GM21825 (cell line): Measurements from ENCODE around the gene HSF5.
"Not testable (repeated sequence)": the region's sequence is repeated elsewhere in the genome, so short reads cannot be mapped to it uniquely, and the experiment has no call there.

Experiments used
- ATAC-seq: cut with Tn5 transposase; IDR thresholded peaks from one replicate; pipeline ENCODE4 v1.9.1; 2021; ENCODE audit warnings: mild to moderate bottlenecking, moderate library complexity; ENCODE audit not compliant: unreplicated experiment

The HSF5 gene

DNA sequence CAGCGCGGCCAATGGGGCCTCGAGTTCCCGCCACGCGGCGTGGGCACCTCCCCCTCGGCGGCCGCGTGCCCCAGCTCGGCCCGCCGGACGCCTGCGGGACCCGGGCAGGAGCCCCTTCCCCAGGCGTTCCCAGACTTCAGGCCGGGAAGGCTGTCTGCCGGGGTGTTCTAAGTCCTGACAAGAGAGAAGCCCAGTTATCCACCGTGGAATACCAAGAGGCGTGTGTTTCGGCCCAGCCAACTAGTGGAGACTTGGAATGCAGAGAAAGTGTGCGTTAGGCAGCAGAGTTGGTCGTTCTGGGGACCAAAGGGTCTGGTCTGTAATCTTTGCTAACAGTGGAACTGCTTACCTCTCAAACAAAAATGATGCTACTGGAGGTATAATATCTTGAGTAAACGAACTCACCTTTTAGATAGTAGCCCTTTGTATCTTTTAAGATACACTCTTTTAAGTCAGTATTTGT lies 251 bp upstream of the HSF5 start:
- no peak for ATAC-seq

DNA sequence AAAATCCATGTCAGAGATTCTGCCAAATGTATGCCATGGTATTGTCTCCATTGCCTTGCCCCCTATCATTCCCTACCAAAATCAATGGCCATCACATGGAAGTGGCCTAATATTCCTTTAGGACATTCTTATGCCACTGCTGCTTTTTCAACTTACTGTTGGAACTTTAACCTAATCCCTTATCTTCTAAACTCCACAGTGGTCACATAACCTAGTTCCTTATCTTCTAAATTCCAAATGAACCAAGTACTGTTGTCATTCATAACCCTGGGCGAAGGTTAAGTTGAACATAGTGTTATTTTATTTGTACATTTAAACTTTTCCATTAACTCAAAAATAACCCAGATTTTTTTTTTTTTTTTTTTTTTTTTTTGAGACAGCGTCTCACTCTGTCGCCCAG lies 3.6 kb downstream of the HSF5 start:
- ATAC-seq, result no peak

GRCh38 chr17:58481798-58482197 lies 6.4 kb downstream of the HSF5 start:
- ATAC-seq, result not testable (repeated sequence)

GRCh38 chr17:58480090-58480489 lies 8.1 kb downstream of the HSF5 start:
- ATAC-seq, result no peak

- ATAC-seq, result no peak
Observed at GRCh38 chr17:58476812-58477211, 11.4 kb downstream of the HSF5 start.

- no peak for ATAC-seq
Observed at GRCh38 chr17:58475985-58476384, 12.2 kb downstream of the HSF5 start.

DNA sequence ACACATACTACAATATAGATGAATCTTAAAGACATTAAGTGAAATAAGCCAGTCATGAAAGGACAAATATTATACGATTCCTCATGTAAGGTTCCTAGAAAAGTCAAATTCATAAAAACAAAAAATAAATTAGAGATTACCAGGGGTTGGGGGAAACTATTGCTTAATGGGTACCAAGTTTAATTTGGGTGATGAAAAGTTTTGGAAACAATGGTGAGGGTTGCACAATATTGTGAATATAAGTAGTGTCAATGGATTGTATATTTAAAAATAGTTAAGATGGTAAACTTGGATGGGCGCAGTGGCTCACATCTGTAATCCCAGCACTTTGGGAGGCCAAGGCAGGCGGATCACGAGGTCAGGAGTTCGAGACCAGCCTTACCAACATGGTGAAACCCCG lies 17.9 kb downstream of the HSF5 start:
- no peak for ATAC-seq

- no peak for ATAC-seq
Observed at GRCh38 chr17:58468944-58469343, 19.3 kb downstream of the HSF5 start.

DNA sequence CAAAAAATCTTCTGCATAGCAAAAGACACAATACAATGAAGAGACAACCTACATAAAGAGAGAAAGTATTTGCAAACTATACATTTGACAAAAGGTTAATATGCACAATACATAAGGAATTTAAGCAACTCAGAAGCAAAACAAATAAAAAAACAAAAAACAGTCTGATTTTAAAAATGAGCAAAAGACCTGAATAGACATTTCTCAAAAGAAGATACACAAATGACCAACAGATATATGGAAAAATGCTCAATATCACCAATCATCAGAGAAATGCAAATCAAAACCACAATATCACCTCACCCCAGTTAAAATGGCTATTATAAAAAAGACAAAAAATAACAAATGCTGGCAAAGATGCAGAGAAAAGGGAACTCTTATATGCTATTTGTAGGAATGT lies 32.7 kb downstream of the HSF5 start:
- ATAC-seq, result no peak

DNA sequence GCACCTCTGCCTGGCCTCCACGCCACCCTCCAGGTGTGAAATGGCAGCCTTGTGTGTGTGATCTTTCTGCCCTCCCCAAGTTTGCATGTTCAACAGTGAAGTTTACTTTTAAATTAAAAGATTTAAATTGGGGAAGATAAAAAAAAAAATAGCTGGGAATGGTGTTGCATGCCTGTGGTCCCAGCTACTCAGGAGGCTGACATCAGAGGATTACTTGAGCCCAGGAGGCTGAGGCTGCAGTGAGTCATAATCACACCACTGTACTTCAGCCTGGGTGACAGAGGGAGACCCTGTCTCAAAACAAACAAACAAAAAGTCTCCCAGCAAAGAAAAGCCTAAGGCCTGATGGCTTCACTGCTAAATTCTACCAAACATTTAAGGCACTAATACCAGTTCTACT lies 35.5 kb downstream of the HSF5 start:
- ATAC-seq, result no peak

GRCh38 chr17:58447039-58447975 lies 40.9 kb downstream of the HSF5 start:
- no peak for ATAC-seq

GRCh38 chr17:58446086-58446485 lies 42.1 kb downstream of the HSF5 start:
- ATAC-seq, result no peak

GRCh38 chr17:58436805-58437239 lies 51.4 kb downstream of the HSF5 start:
- ATAC-seq, result no peak

DNA sequence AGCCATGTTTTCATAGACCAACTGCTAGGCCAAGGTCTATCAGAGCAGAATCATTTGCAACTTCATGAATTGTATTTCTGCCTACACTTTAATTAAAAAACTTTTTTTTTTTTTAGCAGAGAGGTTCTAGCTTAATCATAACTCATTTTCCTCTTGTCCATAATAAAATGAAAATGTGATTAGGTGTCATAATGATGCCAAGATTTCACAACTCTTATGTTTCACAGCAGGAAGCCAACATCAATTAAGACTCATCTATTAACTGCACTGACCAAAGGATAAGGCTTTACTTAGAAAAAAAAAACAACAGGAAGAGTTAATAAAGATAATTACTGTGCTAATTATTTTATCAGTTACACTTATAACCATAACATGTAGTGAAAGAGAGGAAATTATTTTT lies 52.0 kb downstream of the HSF5 start:
- no peak for ATAC-seq

GRCh38 chr17:58432806-58433573 lies 55.2 kb downstream of the HSF5 start:
- ATAC-seq, result no peak

DNA sequence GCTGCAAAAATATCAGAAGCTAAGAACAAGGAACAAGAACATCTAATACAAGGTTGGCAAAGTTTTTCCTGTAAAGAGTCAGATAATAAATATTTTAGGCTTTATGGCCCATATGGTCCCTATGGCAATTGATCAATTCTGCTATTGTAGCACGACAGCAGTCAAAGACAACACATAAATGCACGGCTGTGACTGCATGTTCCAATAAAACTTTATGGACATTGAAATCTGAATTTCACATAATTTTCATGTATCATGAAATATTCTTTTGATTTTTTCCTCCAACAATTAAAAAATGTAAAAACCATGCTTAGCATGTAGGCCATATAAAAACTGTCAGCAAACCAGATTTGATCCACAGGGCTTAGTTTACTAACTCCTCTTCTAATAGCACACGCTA lies 60.4 kb downstream of the HSF5 start:
- no peak for ATAC-seq

GRCh38 chr17:58421711-58422110 lies 66.5 kb downstream of the HSF5 start:
- ATAC-seq, result no peak

DNA sequence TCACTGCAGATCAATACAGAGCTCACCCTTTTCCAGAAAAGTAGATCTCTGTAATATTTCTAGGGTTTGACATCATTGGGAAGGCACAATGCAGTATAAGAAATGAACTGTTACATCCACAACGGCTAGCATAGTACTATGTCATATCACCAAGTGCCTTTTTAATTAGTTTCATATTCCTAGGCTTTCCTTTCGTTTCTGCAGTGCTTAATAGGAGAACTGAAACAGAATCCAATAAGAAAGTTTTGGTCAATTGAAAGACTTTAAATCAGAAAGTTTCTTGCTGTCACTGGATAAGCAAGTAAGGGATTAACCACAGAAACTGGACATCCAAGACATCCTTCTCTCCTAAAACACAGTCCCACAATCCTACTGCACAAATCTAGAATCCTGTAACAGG lies 67.4 kb downstream of the HSF5 start:
- no peak for ATAC-seq

- peak; percentile 95 for ATAC-seq
Observed at GRCh38 chr17:58417300-58418092, 70.7 kb downstream of the HSF5 start, which contains the start of gene RNF43. TSS of gene RNF43 (minus strand) at chr17:58417534. CDS start at chr17:58415577, 1,957 bp downstream.

DNA sequence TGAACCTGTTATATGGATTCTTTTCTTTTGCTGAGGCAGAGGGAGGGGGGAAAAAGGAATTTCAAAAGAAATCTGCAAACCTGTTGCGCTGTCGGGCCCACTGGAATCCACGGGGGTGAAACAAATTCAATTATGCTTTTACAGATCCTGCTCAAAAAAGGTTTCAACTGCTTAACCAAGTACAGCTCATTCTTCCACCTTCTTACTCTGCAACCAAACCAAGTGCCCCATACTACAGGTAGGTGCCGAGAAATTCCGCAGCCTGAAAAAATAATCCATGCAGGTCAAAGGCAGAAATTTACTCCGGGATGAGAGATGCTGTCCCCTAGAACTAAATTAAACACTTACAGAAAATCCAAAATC lies 71.3 kb downstream of the HSF5 start:
- ATAC-seq, result no peak

DNA sequence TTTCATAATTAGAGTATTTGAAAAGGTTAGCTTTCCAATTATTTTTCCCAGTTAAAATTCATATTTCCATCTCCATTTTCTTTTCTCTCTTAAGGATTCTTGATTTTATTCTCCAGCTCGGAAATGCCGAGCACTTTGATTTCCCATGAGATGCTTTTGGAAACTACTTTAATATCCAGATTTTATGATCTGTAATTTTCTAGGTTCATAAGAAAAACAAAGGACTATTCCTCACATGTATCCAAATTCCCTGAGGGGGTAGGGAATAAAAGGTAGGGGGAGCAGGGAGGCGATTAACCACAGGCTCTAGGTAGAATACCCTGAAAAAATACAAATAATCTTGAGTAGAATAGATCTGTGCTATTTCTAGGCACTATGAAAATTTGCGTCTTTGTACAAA lies 71.8 kb downstream of the HSF5 start:
- no peak for ATAC-seq
